ENCODE measurements around the gene CLK1.
"Not testable (repeated sequence)": the region's sequence is repeated elsewhere in the genome, so short reads cannot be mapped to it uniquely, and the experiment has no call there.

CLK1 gene

GRCh38 chr2:200851398-200852248 lies 12.8 kb downstream of the CLK1 start:
- no peak for ATAC-seq

- ATAC-seq: no peak
These were observed 13.8 kb downstream of the CLK1 start for GRCh38 chr2:200850512-200851256.

- no peak for ATAC-seq
These were observed 16.5 kb downstream of the CLK1 start for GRCh38 chr2:200847939-200848338.

- no peak for ATAC-seq
These were observed 17.2 kb downstream of the CLK1 start for GRCh38 chr2:200847269-200847668.

- no peak for ATAC-seq
These were observed 18.7 kb downstream of the CLK1 start for GRCh38 chr2:200845669-200846325.

- ATAC-seq: peak in 1 of 2 donors; percentile 13
These were observed 19.3 kb downstream of the CLK1 start for GRCh38 chr2:200845194-200845593.

- ATAC-seq: no peak
These were observed 20.2 kb downstream of the CLK1 start for GRCh38 chr2:200843993-200844948.

GRCh38 chr2:200839513-200839912 lies 24.9 kb downstream of the CLK1 start:
- no peak for ATAC-seq

GRCh38 chr2:200834701-200835100 lies 29.8 kb downstream of the CLK1 start:
- ATAC-seq: no peak

GRCh38 chr2:200829258-200829655 lies 35.2 kb downstream of the CLK1 start:
- no peak for ATAC-seq

GRCh38 chr2:200828572-200829257 lies 35.7 kb downstream of the CLK1 start:
- ATAC-seq: no peak

GRCh38 chr2:200828104-200828503 lies 36.4 kb downstream of the CLK1 start:
- no peak for ATAC-seq

- no peak for ATAC-seq
These were observed 42.7 kb downstream of the CLK1 start for GRCh38 chr2:200821686-200822245.

GRCh38 chr2:200820573-200821234 lies 43.8 kb downstream of the CLK1 start:
- ATAC-seq: no peak

- ATAC-seq: not testable (repeated sequence)
These were observed 45.7 kb downstream of the CLK1 start for GRCh38 chr2:200818732-200819131.

- no peak for ATAC-seq
These were observed 49.5 kb downstream of the CLK1 start for GRCh38 chr2:200814917-200815316.

GRCh38 chr2:200814276-200814815 lies 50.1 kb downstream of the CLK1 start:
- peak; percentile 11 to 18 for ATAC-seq

- ATAC-seq: peak; percentile 44 to 45
These were observed 52.1 kb downstream of the CLK1 start for GRCh38 chr2:200812122-200813022.
